Astrocyte of the spinal cord (primary cell): Measurements from ENCODE around the gene CSGALNACT2.

Experiments used
- DNase-seq: peaks from one replicate; pipeline ENCODE4 v3.0.0; 2011; ENCODE audit warnings: low read depth, low spot score
- H3K4me3 ChIP-seq: 2 replicates; pipeline ENCODE4 v1.5.1; 2011; ENCODE audit warnings: low read depth, mild to moderate bottlenecking, low read length, moderate library complexity
- in situ Hi-C: cut with HindIII; loops from 2 replicates; pipeline ENCODE4 v1.10.0; 2017; ENCODE audit warnings: low sequenced_read_pairs
- TF ChIP-seq, protein P1 (sequence below): IDR thresholded peaks from 2 replicates; pipeline ENCODE4 v1.5.1; 2012; ENCODE audit warnings: low read depth, mild to moderate bottlenecking, low read length, inconsistent platforms

Gene CSGALNACT2

DNA sequence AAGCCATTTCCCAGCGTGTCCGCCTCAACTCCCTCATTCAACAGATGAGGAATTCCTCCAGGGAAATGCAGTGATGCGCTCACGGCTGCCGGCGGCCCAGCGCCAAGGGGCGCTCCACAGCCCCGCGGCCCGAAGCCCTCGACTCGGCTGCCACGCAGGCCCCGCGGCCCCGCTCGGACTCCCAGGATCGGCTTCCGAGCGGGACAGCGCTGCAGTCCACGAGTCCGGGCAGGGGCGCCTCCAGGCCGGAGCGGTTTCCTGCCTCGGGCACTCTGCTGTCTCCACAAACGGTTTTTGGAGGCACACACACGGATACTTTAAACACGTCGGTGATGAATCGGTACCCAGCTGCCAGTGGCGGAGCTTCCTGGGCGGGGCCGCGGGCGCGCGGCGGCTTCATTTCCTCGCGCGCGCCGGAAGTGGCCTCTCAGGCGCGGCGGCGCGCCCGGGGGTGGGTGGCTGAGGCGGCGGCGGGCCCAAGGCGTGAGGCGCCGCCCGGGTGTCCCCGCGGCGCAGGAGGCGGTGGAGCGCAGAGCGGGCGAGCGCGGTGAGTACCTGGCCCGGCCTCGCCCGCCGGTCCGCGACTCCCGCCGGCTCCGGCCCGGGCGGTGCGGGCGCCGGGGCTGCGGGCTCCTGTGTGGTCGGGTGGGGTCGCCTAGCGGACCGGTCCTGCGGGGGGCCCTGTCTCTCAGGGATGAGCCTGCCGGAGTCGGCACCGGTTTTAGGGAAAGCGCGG is at the start of gene CSGALNACT2:
TSS of gene CSGALNACT2 (plus strand) at position 425 of the 736 bp plus-strand sequence. CDS start 16,705 bp downstream, outside the sequence.
- peak; percentile 89 for DNase-seq
- TF ChIP-seq, protein P1, sequence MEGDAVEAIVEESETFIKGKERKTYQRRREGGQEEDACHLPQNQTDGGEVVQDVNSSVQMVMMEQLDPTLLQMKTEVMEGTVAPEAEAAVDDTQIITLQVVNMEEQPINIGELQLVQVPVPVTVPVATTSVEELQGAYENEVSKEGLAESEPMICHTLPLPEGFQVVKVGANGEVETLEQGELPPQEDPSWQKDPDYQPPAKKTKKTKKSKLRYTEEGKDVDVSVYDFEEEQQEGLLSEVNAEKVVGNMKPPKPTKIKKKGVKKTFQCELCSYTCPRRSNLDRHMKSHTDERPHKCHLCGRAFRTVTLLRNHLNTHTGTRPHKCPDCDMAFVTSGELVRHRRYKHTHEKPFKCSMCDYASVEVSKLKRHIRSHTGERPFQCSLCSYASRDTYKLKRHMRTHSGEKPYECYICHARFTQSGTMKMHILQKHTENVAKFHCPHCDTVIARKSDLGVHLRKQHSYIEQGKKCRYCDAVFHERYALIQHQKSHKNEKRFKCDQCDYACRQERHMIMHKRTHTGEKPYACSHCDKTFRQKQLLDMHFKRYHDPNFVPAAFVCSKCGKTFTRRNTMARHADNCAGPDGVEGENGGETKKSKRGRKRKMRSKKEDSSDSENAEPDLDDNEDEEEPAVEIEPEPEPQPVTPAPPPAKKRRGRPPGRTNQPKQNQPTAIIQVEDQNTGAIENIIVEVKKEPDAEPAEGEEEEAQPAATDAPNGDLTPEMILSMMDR = no peak
- in situ Hi-C loops = no loop called here
- peak within 1 kb of the TSS; percentile 87 for H3K4me3 ChIP-seq

- no peak for DNase-seq
- TF ChIP-seq, protein P1 = no peak
- no peak overlapping the region for H3K4me3 ChIP-seq
- in situ Hi-C loops = no loop called here
Measured at GRCh38 chr10:43089519-43089918, 48.7 kb upstream of the CSGALNACT2 start.

DNA sequence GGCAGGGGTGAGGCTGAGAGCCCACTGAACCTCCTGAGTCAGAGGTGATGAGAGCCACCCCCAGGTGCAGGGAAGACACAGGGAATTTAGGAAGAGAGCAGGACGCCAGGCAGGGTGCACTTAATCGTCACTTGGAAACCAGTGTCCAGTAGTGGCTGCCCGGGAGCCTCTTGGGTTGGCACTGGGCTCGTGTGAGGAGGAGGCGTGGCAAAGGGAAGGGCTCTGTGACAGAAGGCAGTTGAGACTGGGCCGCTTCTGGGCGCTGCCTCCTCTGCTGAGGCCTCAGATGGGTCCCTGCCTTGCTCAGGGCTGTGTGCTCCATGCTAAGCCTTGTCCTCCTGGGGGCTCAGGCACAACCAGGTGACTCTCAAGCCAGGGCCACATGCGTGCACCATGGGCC is 48.1 kb upstream of the CSGALNACT2 start:
- in situ Hi-C loops = no loop called here
- TF ChIP-seq, protein P1 = no peak
- no peak overlapping the region for H3K4me3 ChIP-seq
- no peak for DNase-seq

GRCh38 chr10:43090664-43091063 is 47.6 kb upstream of the CSGALNACT2 start:
- TF ChIP-seq, protein P1 = no peak
- DNase-seq = no peak
- H3K4me3 ChIP-seq = no peak overlapping the region
- in situ Hi-C loops = no loop called here

DNA sequence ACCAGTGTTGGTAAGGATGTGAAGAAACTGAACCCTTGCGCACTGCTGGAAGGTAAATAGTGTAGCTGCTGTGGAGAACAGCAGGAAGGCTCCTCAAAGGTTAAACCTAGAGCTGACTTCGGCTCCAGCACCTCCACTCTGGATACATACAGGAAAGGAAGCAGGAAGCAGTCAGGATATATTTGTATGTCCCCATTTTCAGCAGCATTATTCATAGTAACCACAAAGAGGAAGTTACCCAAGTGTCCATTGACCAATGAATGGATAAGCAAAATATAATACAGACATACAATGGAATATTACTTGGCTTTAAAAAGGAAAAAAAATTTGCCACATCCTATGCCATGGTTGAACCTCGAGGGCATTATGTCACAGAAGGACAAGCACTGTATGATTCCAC is 46.4 kb upstream of the CSGALNACT2 start:
- no peak overlapping the region for H3K4me3 ChIP-seq
- DNase-seq = no peak
- TF ChIP-seq, protein P1 = no peak
- in situ Hi-C loops = no loop called here

- TF ChIP-seq, protein P1 = peak; percentile 9
- no peak overlapping the region for H3K4me3 ChIP-seq
- in situ Hi-C loops = no loop called here
- no peak for DNase-seq
Measured at GRCh38 chr10:43093423-43094076, 44.7 kb upstream of the CSGALNACT2 start.
